OCI-LY7 (cell line): ENCODE results near the gene CKLF.

Experiments used
- CTCF ChIP-seq: fragments of 200-600 bp; sonication (generic); conservative IDR thresholded peaks from 2 replicates; pipeline ENCODE4 v1.5.1; 2014; ENCODE audit warnings: mild to moderate bottlenecking, antibody characterized with exemption, low read length, moderate library complexity, mixed read lengths
- EZH2phosphoT487 ChIP-seq: fragments of 200-600 bp; sonication (generic); IDR thresholded peaks from 2 replicates; pipeline ENCODE4 v1.6.1; 2018; ENCODE audit warnings: low read depth, borderline replicate concordance, mild to moderate bottlenecking, mixed run types, antibody characterized with exemption, low read length, moderate library complexity, mixed read lengths

- TF ChIP-seq CTCF (no peak), EZH2phosphoT487 (no peak)
These were observed 15.1 kb upstream of the CKLF start for GRCh38 chr16:66537236-66537635.
